HG02571 (cell line): ENCODE data around the gene HOXC11.

Experiments
- ATAC-seq: cut with Tn5 transposase; IDR thresholded peaks from one replicate; pipeline ENCODE4 v1.9.1; 2021; ENCODE audit warnings: mild to moderate bottlenecking, moderate library complexity; ENCODE audit not compliant: unreplicated experiment

Gene HOXC11

DNA sequence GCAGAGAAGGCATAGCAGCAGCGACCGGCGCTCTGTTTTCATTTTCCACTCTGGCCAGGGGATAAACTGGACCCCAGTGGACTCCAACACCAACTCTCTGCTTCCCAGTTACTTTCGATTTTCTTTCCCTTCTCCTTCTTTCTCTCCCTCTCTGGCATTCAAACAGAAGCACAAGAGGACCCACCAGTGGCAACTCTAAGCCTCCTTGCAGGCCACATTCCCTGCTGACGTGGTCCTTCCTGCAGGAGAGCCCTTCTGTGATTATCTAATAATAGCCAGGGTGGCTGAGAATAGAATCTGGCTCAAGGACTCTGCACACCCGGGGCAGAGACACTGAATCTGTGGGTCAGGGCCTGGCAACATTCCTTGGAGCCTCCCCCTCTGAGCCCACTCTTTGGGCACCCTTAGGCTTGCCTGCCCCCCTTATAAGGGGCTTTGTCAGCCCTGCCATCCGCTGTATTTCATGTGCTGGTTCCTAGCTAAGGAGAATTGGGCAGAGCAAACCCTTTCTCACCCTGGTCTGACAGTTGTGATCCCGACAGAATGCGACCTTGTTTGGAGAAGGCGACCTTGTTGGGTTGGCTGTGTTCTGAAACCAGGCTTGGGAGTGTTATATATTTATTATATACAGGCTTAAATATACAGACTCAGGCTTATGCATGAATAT, 47.1 kb downstream of the HOXC11 start:
- ATAC-seq = no peak

DNA sequence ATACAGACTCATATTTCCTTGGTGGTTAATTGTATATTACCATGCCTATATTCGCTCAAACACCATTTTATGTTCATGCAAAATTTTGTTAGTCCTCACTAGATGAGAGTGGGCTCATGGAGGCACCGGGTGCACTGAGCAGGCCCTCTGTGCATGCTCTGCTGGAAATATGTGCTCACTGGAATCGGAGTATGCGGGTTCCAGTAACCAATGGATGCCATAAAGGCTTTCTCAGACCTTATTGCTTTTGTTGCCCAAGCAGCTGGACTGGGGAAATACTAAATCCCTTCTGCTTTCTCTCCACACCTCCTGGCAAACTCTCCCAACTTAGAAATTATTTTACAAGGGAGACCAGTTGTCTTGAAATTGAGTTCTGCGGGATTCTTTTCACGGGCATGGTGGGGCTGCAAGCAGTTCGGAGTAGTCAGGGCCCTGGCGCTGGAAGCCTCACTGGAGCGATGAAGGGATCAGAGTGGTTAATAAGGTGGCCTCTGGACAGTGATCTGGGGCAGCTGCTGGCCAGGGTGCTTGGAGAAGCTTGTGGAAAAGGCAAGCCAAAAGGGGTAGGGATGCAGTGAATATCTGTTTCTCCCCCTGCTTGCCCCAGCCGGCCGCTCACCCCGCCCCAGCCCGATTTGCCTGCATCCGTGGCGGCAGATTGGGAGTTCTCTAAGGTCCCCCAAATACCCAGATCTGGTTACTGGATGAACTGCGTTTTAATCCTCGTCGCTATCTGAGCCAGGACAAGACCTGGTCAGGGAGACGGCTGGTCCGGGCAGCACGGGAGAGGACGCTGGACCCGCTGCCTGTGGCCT, 47.9 kb downstream of the HOXC11 start:
- no peak for ATAC-seq

DNA sequence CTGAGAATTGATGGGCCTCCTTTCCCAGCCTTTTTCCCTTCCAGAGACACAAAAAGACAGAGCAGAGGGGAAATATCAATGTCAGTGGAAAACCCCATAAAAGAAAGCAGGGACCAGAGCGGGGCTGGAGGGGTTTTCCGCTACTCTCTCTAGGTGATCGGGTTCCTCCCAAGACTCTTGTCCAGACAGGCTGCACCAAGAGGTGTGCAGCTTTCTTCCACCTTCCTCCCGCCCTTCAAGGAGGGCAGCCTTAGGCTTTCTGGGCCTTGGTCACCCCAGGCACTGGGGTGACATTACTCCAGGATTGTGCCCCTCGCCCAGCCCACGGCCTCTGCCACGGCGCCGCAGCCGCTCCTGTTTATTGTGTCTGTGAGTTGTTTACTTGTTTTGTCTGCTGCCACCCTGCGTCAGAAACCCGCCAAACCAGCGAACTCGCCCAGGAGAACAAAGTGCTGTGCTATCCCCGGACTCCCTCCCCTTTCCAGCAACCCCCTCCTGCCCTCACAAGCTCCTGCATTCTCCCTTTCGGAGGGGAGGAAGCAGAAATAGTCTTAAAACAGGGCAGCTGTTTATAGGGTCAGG, 48.6 kb downstream of the HOXC11 start:
- no peak for ATAC-seq

DNA sequence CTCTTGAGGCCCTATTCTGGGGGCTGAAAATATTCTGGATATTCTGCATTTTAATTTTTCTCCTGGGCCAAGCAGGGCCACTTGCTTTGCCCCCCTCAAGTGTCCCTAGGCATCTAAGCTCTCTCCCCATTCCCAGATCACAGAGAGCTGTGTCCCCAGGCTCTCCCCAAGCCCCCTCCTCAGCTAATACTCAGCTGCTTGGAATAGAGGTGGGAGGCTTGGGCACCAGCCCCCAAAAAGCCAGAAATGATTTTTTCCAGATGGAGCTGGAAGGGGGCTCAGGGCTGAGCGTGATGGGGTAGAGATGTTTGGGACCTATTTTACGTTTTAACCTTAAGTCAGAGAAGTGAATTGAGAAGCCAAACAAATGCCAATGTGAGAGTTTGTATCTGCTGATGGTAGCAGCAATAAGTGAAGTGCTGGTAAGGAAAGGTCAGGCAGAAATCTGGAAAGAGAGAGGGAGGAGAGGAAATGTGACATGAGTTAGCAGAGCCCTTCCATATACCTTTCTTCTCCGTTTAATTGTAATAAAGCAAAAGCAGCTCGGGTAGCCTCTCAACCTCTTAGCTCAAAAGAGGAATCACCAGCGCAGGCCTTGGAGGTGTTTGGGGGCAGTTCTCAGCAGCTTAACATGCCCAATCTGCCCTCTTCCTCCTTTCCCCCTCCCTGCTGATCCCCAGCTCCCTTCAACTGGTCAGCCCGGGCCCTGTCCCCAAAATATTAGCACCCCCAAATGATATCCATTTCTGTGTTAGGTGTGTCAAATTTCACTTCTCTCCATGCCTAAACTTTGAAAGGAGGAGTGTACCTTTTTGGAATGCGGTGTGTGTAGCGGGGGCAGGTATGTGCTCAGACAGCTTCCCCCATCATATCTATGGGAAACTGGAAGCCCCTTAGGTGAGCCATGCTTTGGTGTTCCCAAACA, 50.3 kb downstream of the HOXC11 start:
- ATAC-seq = no peak

DNA sequence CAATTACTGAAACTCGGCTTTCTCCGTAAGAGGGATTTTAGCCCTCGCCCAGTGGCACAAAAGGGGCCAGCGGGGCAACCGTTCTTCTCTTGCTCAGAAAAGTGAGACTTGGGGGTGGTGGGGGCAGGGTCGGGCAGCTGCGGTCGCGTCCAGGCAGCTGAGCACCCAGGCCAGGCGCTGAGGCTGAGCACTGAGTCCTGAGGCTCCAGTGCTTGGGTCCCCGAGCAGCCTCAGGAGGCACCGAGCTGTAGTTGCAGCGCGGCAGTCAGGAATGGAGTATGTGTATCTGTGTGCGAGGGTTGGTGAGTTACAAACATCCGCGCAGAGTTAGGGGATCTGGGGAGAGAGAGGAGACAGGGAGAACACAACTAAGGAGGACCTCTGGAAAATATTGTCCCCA, 51.2 kb downstream of the HOXC11 start:
- no peak for ATAC-seq

DNA sequence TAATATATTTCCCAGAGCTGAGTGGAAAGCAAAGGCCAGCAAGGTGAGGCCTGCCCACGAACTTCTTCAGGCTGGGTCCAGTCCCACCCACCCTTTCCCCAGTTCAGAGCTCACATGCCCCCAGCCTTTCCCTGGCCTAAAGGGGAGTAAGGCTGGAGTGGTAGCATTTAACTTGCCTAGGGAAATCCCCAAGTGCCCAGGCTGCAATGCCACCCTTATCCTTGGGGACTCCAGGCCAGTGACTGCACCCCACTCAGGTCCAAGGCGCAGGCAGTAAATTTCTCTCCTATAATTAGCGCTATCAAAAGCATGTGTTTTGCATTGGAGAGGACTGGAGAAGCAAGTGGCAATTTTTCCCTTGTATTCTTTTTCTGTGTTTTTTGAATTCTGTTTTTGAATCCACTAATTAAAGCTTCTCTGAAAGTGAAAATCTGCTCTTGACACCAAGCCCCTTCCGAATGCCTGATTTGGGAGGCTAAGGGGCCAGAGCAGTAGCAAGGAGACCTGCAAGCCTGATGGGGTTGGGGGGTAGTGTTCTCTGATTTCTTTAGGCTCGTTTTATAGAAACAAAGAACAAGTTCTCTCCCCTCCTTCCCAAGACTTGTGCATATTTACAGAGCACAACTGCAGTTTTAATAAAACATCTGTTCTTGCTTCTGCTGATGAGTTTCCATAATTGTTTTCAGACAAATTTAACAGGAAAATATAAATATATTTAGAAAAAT, 51.8 kb downstream of the HOXC11 start:
- no peak for ATAC-seq

DNA sequence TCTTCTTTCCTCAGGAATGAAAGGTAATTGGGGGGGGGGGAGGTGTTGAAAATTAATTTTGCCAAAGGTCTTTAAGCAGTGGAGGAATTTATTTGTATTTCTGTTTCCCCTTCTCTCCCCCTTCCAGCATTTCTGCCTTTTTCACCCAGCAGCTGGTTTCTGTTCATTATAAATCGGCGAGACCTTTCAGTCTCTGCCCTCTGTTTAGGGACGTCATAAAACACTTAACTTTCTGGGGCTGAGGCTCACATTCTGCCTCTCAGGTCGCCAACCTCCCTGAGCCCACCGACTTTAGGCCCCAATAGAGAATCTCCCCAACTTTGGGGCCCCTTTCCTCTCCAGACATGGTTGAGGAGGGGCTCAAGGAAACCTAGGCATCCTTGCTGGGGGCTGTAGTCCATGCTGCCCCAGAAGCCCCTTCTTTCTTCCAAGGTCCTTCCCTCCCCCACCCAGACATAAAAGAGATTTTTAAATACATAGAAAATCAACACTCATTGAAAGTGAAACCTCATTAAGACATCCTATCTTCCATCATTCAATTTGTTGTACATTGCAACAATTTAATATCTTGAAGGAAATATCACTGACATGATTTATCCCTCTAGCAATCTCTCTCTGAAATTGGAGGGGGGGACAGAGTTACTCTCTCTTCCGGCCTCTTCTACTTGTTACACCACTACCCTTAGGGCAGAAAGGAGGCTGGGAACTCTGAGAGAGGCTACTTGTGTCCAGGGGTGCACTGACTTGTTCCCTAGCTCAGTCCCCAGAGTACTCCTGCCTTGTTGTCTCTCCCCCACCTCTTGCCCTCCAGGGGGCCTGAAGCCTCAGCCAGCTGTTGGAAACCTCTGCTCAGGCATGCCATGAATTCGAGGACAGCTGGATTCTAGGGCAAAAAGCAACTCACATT, 52.8 kb downstream of the HOXC11 start:
- no peak for ATAC-seq

DNA sequence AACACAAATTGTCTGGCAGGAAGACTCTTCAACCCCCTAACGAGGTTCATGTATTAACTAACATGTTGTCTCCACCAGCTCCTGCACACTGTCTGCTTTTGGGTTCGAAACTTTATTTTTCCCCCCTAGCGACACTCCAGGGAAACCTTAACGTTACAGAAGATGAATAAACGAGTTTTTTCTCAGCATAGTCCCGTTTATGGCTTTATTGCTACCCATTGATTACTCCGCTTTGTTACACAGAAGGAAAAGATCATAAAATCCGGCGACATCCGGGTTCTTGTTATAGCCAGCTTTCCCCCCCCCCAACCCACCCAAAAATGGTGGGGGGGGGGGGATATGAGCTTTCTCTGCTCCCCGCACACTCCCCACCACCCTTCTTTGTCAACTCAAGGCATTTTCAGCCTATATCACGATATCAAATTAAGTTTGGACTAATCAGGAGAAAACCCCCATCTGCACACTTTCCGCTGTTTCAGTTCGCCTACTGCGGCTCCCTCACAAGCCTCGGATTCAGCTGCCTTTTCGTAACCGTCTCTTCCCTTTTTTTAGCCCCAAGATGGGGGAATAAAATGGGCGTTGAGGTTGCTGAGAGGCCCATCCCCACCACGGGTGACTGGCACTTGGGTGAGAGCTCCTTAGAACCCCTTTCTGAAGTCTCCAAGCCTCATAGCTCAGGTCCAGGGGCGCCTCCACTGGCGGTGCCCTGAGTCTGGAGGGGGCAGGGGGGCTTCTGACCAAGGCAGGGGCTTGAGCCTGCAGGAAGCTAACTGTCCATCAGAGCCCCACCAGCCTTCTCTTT, 53.9 kb downstream of the HOXC11 start:
- no peak for ATAC-seq
